GM12874 (cell line): ENCODE measurements around the gene TBC1D22A.

ENCODE experiments used
- TF ChIP-seq, protein P1 (sequence below): IDR thresholded peaks from 2 replicates; pipeline ENCODE4 v1.5.1; 2011; ENCODE audit warnings: low read depth, mild to moderate bottlenecking, control low read depth, low read length, moderate library complexity; ENCODE audit not compliant: insufficient read depth

The TBC1D22A gene

DNA sequence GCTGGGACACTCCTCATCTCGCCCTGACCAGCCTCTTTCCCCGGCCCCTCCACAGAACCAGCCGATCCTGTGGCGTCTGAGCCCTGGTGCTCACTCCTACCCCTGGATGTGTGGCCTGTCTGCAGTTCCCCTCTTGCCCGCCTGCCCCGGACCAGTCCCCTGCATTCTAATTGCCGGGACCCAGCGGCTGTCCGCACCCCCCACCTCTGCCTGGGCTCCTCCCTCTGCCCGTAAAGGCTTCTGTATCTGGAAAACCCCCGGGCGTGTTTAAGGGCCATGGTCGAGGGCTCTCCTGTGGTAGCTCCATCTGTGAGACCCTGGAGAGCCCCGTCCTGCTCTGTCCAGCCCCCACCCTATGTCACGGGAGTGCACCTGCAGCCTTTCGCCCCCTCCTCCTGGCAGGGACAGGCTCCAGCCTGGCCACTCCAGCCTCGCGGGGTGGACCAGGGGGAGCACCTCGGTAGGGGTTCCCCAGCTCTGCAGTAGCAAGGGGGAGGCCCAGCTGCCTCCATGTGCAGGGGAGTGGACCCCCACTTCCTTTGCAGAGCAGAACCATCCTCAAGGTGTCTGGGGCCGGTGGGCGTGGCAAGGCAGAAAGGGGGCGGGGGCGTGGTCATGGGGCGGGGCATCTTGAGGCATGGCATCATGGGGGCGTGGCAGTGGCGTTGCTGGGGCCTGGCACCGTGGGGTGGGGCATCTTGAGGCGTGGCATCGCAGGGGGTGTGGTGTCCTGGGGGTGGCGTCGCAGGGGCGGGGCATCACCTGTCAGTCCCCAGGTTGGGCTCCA is 430.4 kb downstream of the TBC1D22A start:
- TF ChIP-seq, protein P1, sequence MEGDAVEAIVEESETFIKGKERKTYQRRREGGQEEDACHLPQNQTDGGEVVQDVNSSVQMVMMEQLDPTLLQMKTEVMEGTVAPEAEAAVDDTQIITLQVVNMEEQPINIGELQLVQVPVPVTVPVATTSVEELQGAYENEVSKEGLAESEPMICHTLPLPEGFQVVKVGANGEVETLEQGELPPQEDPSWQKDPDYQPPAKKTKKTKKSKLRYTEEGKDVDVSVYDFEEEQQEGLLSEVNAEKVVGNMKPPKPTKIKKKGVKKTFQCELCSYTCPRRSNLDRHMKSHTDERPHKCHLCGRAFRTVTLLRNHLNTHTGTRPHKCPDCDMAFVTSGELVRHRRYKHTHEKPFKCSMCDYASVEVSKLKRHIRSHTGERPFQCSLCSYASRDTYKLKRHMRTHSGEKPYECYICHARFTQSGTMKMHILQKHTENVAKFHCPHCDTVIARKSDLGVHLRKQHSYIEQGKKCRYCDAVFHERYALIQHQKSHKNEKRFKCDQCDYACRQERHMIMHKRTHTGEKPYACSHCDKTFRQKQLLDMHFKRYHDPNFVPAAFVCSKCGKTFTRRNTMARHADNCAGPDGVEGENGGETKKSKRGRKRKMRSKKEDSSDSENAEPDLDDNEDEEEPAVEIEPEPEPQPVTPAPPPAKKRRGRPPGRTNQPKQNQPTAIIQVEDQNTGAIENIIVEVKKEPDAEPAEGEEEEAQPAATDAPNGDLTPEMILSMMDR, result no peak

DNA sequence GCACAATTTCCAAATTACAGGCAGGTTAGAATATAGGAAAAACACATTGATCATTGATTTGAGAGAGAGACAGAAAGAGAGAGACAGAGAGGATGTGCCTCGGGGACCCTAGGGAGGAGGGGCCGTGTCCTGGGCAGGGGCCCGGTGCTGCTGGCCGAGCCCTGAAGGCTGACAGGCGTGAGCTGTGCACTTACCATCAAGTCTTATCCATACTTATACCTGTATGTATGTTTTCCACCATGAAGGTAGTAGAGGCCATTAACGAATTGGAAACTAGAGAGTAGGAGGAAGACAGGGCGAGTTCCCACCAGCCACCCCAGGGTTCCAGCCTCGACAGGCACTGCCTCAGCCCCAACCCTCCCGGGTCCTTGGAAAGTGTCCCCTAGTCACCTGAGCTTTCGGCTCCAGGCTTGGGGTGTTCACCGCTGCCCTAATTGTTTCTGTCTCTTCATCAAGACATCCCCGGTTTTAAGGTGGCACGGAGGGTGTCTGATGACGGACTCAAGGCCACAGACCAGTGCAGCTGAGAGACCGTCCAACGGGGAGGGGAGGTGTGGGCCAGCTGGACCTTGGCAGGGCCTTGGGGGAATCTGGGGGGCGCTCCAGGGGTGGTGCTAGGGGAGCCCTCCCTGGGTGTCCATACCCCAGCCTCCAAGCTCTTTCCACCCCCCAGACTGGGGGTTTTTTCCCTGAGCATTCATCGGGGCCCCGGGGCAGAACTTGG is 431.3 kb downstream of the TBC1D22A start:
- TF ChIP-seq, protein P1, result no peak

DNA sequence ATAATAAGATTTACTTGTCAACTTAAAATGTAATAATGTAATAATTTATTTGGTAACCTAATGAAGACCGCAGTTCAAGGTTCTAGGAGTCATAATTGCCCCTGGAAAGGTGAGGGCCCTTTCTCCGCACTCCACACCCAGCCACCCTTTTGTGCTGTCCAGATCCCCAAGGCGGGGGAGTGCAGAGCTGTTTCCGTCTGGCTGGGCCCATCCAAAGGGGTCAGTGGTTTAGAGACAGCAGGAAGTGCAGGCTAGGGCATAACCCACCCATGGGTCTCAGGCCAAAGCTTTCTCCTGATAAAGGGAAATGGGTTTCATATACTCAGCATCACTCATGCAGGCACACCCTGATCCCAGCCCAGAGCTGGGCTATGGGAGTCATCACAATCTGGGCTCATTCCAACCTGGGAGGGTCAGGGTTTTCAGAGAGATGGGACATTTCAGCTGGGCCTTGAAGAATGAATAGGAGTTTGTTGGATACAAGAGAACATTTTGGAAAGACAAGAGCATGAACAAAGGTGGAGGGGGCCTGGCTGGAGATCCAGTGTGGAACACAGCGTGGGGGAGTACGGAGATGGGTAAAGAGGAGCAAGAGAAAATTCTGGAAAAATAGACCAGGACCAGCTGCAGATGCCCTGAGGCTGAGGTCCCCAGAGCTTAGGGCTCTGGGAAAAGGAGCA is 432.2 kb downstream of the TBC1D22A start:
- TF ChIP-seq, protein P1, result no peak

DNA sequence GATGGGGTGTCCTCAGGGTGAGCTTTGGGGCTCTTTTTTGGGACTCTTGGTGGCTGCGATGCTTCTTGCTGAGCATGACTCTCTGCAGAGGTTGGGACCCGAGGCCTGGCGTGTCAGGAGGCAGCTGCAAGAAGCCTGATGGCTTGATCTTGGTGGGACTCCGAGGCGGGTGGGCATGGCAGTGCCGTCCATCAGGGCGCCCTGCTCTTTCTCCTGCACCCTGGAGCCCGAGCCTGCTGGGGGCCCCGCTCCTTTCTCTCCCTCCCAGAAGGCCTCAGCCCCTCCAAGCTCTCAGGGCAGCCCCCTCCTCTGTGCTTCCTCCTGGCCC is 432.7 kb downstream of the TBC1D22A start:
- TF ChIP-seq, protein P1, result no peak

DNA sequence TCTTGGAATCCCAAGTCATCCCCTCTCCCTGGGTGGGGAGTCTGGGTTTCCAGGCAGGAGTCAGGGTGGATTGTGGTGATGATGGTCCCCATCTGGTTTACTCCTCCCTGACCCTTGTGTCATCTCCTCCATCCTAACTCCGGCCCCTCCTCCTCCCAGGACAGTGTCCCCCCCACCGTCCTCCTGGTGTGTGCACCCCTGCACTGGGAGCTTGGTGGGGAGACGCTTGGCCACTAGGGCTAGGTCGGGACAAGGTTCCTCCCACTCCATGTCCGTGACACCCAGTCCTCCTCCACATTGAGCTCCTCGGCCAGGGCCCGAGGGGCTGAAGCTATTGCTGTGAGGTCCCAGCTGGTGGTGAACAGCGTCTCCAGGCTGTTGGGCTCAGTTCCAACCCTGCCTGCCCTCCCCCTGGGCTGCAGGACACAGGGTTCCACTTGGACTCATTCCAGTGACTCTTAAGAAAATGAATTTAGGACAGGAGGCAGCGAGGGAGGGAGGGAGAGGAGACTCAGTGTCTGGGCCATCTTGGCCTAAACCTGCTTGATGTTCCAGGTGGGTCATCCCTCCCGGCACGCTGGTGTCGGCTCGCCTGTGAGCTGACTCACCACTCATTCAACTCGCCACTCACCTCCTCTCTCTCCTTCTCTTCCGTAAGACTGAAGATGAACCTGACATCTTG is 433.2 kb downstream of the TBC1D22A start:
- TF ChIP-seq, protein P1, result no peak

DNA sequence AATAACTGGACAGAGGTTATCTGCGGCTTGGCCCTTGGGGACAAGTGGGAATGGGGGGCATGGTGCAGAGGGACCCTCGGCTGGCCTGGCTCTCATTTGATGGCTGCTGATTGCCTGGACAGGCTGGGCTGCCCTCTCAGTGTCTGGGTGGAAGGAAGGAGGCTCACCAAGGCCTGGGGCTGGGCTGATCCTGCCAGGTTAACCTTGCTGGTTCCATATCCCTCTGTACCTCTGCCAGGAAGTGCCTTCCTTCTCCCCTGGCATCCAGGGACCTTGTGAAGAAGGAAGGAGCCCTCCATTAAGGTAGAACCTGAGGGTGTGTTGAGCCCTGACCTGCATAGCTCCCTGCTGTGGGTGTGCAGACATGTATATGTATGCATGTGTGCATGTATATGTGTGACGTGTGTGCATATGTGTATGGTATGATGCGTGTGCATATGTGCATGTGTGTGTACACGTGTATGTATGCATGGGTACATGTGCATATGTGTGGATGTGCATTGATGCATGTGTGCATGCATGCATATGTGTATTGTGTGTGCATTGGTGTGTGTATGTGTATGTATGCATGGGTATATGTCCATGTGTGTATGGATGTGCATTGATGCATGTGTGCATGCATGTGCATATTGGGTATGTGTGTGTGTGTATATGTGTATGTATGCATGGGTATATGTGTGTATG is 433.9 kb downstream of the TBC1D22A start:
- TF ChIP-seq, protein P1, result no peak
